ENCODE results near the gene MYCBP2.
"Not testable (repeated sequence)": the region's sequence is repeated elsewhere in the genome, so short reads cannot be mapped to it uniquely, and the experiment has no call there.

The MYCBP2 gene

GRCh38 chr13:77019756-77020155, 307.1 kb downstream of the MYCBP2 start:
- no peak overlapping the region for H3K4me3 ChIP-seq (ENCODE audit: low read depth, low read length)
- no peak for TF ChIP-seq CTCF (IDR thresholded peaks at IDR 0.05; ENCODE audit: borderline replicate concordance, insufficient read depth, low read depth, low read length)

GRCh38 chr13:77016888-77017623, 309.8 kb downstream of the MYCBP2 start:
- TF ChIP-seq CTCF (IDR thresholded peaks at IDR 0.05; ENCODE audit: borderline replicate concordance, insufficient read depth, low read depth, low read length), result no peak

GRCh38 chr13:77016251-77016812, 310.6 kb downstream of the MYCBP2 start:
- TF ChIP-seq CTCF (IDR thresholded peaks at IDR 0.05; ENCODE audit: borderline replicate concordance, insufficient read depth, low read depth, low read length), result no peak
- no peak overlapping the region for H3K4me3 ChIP-seq (ENCODE audit: low read depth, low read length)

More at GRCh38 chr13:77016888-77017623, 309.8 kb downstream of the MYCBP2 start:
- no peak overlapping the region for H3K4me3 ChIP-seq (ENCODE audit: low read depth, low read length)

- no peak overlapping the region for H3K4me3 ChIP-seq (ENCODE audit: low read depth, low read length)
- no peak for TF ChIP-seq CTCF (IDR thresholded peaks at IDR 0.05; ENCODE audit: borderline replicate concordance, insufficient read depth, low read depth, low read length)
Observed at GRCh38 chr13:77014906-77015685, 311.8 kb downstream of the MYCBP2 start.

GRCh38 chr13:77013853-77014542, 312.9 kb downstream of the MYCBP2 start:
- TF ChIP-seq CTCF (IDR thresholded peaks at IDR 0.05; ENCODE audit: borderline replicate concordance, insufficient read depth, low read depth, low read length), result no peak
- H3K4me3 ChIP-seq (ENCODE audit: low read depth, low read length), result no peak overlapping the region

- H3K4me3 ChIP-seq (ENCODE audit: low read depth, low read length), result not testable (repeated sequence)
Observed at GRCh38 chr13:77009719-77010118, 317.2 kb downstream of the MYCBP2 start.

GRCh38 chr13:77009011-77009410, 317.9 kb downstream of the MYCBP2 start:
- H3K4me3 ChIP-seq (ENCODE audit: low read depth, low read length), result no peak overlapping the region
- no peak for TF ChIP-seq CTCF (IDR thresholded peaks at IDR 0.05; ENCODE audit: borderline replicate concordance, insufficient read depth, low read depth, low read length)

GRCh38 chr13:77008337-77008736, 318.6 kb downstream of the MYCBP2 start:
- H3K4me3 ChIP-seq (ENCODE audit: low read depth, low read length), result not testable (repeated sequence)
